DND-41 (cell line): ENCODE results near the gene TELO2.

Experiments used
- ATAC-seq: fragments of 200-7000 bp; cut with Tn5 transposase; 3 replicates; pipeline ENCODE4 v1.9.1; 2021; ENCODE audit warnings: low read depth; ENCODE audit not compliant: insufficient read depth
- DNase-seq: peaks from one replicate; pipeline ENCODE4 v3.0.0-alpha.2; 2020
- H2AFZ ChIP-seq: 2 replicates; pipeline ENCODE4 v1.6.0; 2012; ENCODE audit warnings: low read depth, low read length
- H3K27ac ChIP-seq: 2 replicates; pipeline ENCODE4 v1.5.1; 2012; ENCODE audit warnings: low read length, inconsistent platforms
- H3K27me3 ChIP-seq: fragments of 200-600 bp; sonication (generic); 2 replicates; pipeline ENCODE4 v1.6.0; 2012; ENCODE audit warnings: low read length, mild to moderate bottlenecking, inconsistent platforms; ENCODE audit not compliant: insufficient read depth, poor library complexity
- H3K36me3 ChIP-seq: 2 replicates; pipeline ENCODE4 v1.5.1; 2012; ENCODE audit warnings: low read length, inconsistent platforms; ENCODE audit not compliant: insufficient read depth
- H3K4me1 ChIP-seq: 2 replicates; pipeline ENCODE4 v1.5.1; 2012; ENCODE audit warnings: mild to moderate bottlenecking, low read length; ENCODE audit not compliant: insufficient read depth
- H3K4me2 ChIP-seq: 2 replicates; pipeline ENCODE4 v1.6.0; 2012; ENCODE audit warnings: mild to moderate bottlenecking, moderate library complexity, low read length, inconsistent platforms; ENCODE audit not compliant: insufficient read depth
- H3K4me3 ChIP-seq, 2 experiments: fragments of 200-600 bp in 1 of 2; shearing (Covaris generic) in 1 of 2; 2 replicates each; pipeline ENCODE4 v1.5.1; 2012 to 2016; ENCODE audit warnings: inconsistent platforms in 2 of 2, low read length in 2 of 2, mild to moderate bottlenecking in 2 of 2, low read depth in 1 of 2, moderate library complexity in 1 of 2
- H3K79me2 ChIP-seq: 2 replicates; pipeline ENCODE4 v1.6.0; 2012; ENCODE audit warnings: low read length, inconsistent platforms; ENCODE audit not compliant: insufficient read depth
- H3K9ac ChIP-seq: 2 replicates; pipeline ENCODE4 v1.6.0; 2012; ENCODE audit warnings: low read depth, mild to moderate bottlenecking, inconsistent platforms, low read length, moderate library complexity
- H3K9me3 ChIP-seq: 2 replicates; pipeline ENCODE4 v1.5.1; 2012; ENCODE audit warnings: low read length, moderate library complexity, mild to moderate bottlenecking, inconsistent platforms; ENCODE audit not compliant: insufficient read depth, severe bottlenecking
- H4K20me1 ChIP-seq: 2 replicates; pipeline ENCODE4 v1.6.0; 2012; ENCODE audit warnings: low read length; ENCODE audit not compliant: insufficient read depth
- EZH2 ChIP-seq: IDR thresholded peaks from 3 replicates; pipeline ENCODE4 v1.6.1; 2012; ENCODE audit warnings: borderline replicate concordance, low read depth, mild to moderate bottlenecking, moderate library complexity, low read length, inconsistent platforms; ENCODE audit not compliant: severe bottlenecking
- TF ChIP-seq, protein P1 (sequence below): IDR thresholded peaks from 2 replicates; pipeline ENCODE4 v1.5.1; 2012; ENCODE audit warnings: borderline replicate concordance, low read length, moderate library complexity, mild to moderate bottlenecking; ENCODE audit not compliant: poor library complexity, severe bottlenecking; ENCODE audit errors: extremely low read depth

TELO2 gene

DNA sequence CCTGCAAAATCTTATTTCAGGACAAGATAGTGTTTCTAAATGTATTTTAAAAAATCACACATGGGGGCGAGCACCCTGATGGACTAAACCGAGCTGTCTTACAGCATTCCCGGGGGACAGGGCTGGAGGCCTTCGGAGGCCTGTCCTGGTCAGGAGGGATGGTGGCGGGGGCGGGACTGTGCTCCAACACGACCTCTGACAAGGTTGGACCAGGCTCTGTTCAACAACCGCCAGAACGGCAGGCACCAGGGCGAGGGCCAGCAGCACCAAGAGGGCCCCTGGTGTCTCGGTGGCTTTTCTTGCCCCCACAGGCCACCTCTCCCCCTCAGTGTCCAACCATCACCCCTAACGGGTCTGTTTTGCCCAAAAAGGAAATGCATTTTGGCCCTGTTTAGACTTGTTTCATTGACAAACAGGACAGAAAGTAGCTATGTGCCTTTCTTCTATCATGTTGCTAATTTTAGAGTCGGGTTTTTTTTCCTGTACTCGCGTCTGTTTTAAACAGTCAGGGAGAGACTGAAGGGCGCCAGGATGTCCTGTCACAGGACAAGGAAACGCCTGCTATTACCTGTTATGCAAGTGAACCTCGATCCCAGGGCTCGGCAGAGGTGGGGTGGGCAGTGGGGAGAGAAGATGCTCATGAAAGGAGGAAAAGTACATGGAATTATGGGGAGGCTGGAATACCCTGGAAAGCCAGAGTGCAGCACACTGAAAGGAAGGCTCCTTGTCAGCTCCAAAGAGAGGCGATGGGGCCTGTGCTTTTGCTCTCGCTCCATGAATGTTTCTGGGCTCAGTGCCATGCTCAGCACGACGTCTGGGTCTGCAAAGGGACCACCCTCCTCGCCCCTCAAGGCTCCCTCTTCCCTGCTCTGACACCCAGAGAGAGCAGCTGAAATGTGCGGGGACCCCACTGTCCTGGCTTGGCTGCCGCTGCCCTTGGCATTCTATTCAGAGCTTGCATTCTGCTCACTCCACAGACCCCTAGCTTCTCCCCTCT is 52.2 kb downstream of the TELO2 start:
- Histone ChIP-seq H3K79me2 (no peaks in the 10 kb centered on the region), H3K4me2 (no peak overlapping the region), H3K9ac (no peak overlapping the region), H3K36me3 (no peaks in the 10 kb centered on the region), H3K27me3 (no peaks in the 10 kb centered on the region), H4K20me1 (no peaks in the 10 kb centered on the region), H3K4me3 (no peak overlapping the region), H2AFZ (no peak overlapping the region), H3K27ac (no peak overlapping the region), H3K4me1 (no peaks in the 10 kb centered on the region), H3K9me3 (no peaks in the 10 kb centered on the region)
- TF ChIP-seq, protein P1, sequence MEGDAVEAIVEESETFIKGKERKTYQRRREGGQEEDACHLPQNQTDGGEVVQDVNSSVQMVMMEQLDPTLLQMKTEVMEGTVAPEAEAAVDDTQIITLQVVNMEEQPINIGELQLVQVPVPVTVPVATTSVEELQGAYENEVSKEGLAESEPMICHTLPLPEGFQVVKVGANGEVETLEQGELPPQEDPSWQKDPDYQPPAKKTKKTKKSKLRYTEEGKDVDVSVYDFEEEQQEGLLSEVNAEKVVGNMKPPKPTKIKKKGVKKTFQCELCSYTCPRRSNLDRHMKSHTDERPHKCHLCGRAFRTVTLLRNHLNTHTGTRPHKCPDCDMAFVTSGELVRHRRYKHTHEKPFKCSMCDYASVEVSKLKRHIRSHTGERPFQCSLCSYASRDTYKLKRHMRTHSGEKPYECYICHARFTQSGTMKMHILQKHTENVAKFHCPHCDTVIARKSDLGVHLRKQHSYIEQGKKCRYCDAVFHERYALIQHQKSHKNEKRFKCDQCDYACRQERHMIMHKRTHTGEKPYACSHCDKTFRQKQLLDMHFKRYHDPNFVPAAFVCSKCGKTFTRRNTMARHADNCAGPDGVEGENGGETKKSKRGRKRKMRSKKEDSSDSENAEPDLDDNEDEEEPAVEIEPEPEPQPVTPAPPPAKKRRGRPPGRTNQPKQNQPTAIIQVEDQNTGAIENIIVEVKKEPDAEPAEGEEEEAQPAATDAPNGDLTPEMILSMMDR = no peak
- no peak for TF ChIP-seq EZH2
- DNase-seq (no peak), ATAC-seq (no peak)

DNA sequence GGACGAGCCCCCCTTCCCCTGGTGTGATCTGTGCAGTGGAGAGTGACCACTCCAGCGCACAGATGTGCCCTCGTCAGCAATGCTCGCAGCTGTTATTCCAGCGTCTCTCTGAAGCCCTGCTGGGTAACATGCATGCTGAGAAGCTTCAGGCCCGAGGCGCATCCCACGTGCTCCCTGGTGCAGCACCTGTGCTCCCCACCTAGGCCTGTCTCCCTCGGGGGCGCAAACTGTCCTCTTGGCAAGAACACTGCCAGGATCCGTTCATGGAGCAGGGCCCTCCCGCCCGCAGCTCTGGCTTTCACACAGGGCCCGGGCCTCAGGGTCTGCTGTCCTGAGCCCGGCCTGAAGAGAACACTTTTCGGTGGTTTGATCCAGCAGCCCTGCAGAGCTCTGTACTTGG is 53.3 kb downstream of the TELO2 start:
- Histone ChIP-seq H3K9me3 (no peaks in the 10 kb centered on the region), H3K36me3 (no peaks in the 10 kb centered on the region), H3K9ac (no peak overlapping the region), H4K20me1 (no peaks in the 10 kb centered on the region), H3K4me2 (no peak overlapping the region), H3K27ac (no peak overlapping the region), H3K4me3 (no peak overlapping the region), H2AFZ (no peak overlapping the region), H3K79me2 (no peaks in the 10 kb centered on the region), H3K4me1 (no peaks in the 10 kb centered on the region), H3K27me3 (no peaks in the 10 kb centered on the region)
- DNase-seq (no peak), ATAC-seq (no peak)
- TF ChIP-seq EZH2 = no peak
- TF ChIP-seq, protein P1 = no peak

DNA sequence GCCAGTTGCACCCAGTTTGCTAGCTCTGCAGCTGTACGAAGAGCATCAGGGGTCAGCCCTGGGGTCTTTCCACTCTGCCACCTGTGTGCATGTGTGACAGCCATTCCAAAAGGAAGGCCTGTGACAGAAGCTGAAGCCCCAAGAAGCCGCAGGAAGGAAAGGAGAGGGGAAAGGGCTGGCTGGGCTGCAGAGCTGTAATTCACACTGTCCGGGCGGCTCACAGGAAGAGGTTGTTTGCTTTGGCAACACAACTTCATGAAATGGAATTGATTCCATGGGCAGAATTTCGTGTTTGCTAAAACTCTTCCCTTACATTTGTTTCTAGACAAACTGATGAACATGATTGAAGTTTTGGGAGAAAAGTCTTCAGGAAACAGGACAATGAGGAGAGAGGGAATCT is 55.1 kb downstream of the TELO2 start:
- H3K79me2 ChIP-seq = no peaks in the 10 kb centered on the region
- H4K20me1 ChIP-seq = no peaks in the 10 kb centered on the region
- no peak overlapping the region for H3K9ac ChIP-seq
- no peak overlapping the region for H3K27ac ChIP-seq
- H3K27me3 ChIP-seq = no peaks in the 10 kb centered on the region
- DNase-seq = no peak
- TF ChIP-seq, protein P1 = no peak
- no peak for TF ChIP-seq EZH2
- no peaks in the 10 kb centered on the region for H3K9me3 ChIP-seq
- H2AFZ ChIP-seq = no peak overlapping the region
- H3K4me1 ChIP-seq = no peaks in the 10 kb centered on the region
- no peak overlapping the region for H3K4me2 ChIP-seq
- ATAC-seq = no peak
- no peaks in the 10 kb centered on the region for H3K36me3 ChIP-seq
- H3K4me3 ChIP-seq = no peak overlapping the region
